CD4-positive, alpha-beta memory T cell (primary cell): ENCODE data around the gene ARHGAP22. TPM values are rescaled to one million over a fixed set of nuclear protein-coding genes. Genes with fewer than 3 reads are reported as not detected.

ENCODE experiments used
- CTCF ChIA-PET: fragments of 350-600 bp; sonication (Branson Sonifier 250); formaldehyde crosslinking; loops from one replicate; lab custom pipeline; 2021; ENCODE audit warnings: inconsistent platforms; ENCODE audit not compliant: partially characterized antibody; lab: Charles Lee
- POLR2A ChIA-PET: fragments of 350-600 bp; sonication (Branson Sonifier 250); formaldehyde crosslinking; loops from one replicate; lab custom pipeline; 2021; ENCODE audit not compliant: partially characterized antibody; lab: Charles Lee
- DNase-seq, 5 donors: peaks; one replicate each; pipeline versions ENCODE4 v3.0.0 to v3.0.0-alpha.2; 2020 to 2022; ENCODE audit warnings: mixed read lengths in 1 of 5
- H3K27ac ChIP-seq: one replicate; pipeline ENCODE4 v1.7.0; 2013; ENCODE audit warnings: low read depth, low read length
- H3K27me3 ChIP-seq: 2 replicates; pipeline ENCODE4 v1.7.0; 2013; ENCODE audit warnings: mild to moderate bottlenecking, low read length, moderate library complexity; ENCODE audit not compliant: insufficient read depth
- H3K36me3 ChIP-seq: 2 replicates; pipeline ENCODE4 v1.7.0; 2013; ENCODE audit warnings: mild to moderate bottlenecking, low read length, moderate library complexity; ENCODE audit not compliant: insufficient read depth
- H3K4me1 ChIP-seq: 2 replicates; pipeline ENCODE4 v1.7.0; 2013; ENCODE audit warnings: mild to moderate bottlenecking, low read length, moderate library complexity; ENCODE audit not compliant: insufficient read depth
- H3K4me3 ChIP-seq, 2 donors: one replicate each; pipeline ENCODE4 v1.7.0; 2013; ENCODE audit warnings: low read length in 2 of 2, mild to moderate bottlenecking in 1 of 2
- H3K9me3 ChIP-seq, 2 donors: one replicate each; pipeline ENCODE4 v1.7.0; 2013; ENCODE audit warnings: low read length in 2 of 2, control low read depth in 1 of 2; ENCODE audit not compliant: control insufficient read depth in 1 of 2
- H3K27ac Mint-ChIP-seq, 7 donors: one replicate each; pipeline ENCODE4 v1.8.0; 2020 to 2021; ENCODE audit warnings: mixed read lengths in 7 of 7, mild to moderate bottlenecking in 6 of 7, inconsistent platforms in 3 of 7, moderate library complexity in 3 of 7
- H3K27me3 Mint-ChIP-seq, 2 donors: one replicate each; pipeline ENCODE4 v1.8.0; 2020 to 2021; ENCODE audit warnings: mixed read lengths in 2 of 2
- H3K36me3 Mint-ChIP-seq, 2 donors: one replicate each; pipeline ENCODE4 v1.8.0; 2020 to 2021; ENCODE audit warnings: mixed read lengths in 2 of 2, inconsistent platforms in 1 of 2, mild to moderate bottlenecking in 1 of 2
- H3K4me1 Mint-ChIP-seq, 4 donors: one replicate each; pipeline ENCODE4 v1.8.0; 2020 to 2021; ENCODE audit warnings: mixed read lengths in 4 of 4, mild to moderate bottlenecking in 1 of 4
- H3K4me3 Mint-ChIP-seq, 8 donors: one replicate each; pipeline ENCODE4 v1.8.0; 2020 to 2021; ENCODE audit warnings: mixed read lengths in 8 of 8, mild to moderate bottlenecking in 7 of 8, moderate library complexity in 6 of 8, inconsistent platforms in 3 of 8
- H3K9me3 Mint-ChIP-seq, 8 donors: one replicate each; pipeline ENCODE4 v1.8.0; 2020 to 2021; ENCODE audit warnings: mixed read lengths in 8 of 8, mild to moderate bottlenecking in 5 of 8, inconsistent platforms in 3 of 8, moderate library complexity in 1 of 8
- intact Hi-C: fragments of 100-400 bp; cut with micrococcal nuclease; formaldehyde crosslinking; loops from one replicate; pipeline ENCODE4 v1.15.1; 2023
- polyA plus RNA-seq, 2 donors: library from polyadenylated mRNA; unstranded; fragments of 300-500 nt; fragmentation: Illumina TruSeq; gene quantifications; one replicate each; pipeline ENCODE4 v1.2.3, GENCODE V29; 2021
- total RNA-seq, 2 experiments: library from RNA; stranded (reverse); gene quantifications; one replicate each; pipeline ENCODE4 v1.2.3, GENCODE V29; 2021

Gene ARHGAP22
- total and polyA plus RNA-seq, 4 experiments from 2014 or later: 0.20 to 0.83 TPM; not detected in 2

DNA sequence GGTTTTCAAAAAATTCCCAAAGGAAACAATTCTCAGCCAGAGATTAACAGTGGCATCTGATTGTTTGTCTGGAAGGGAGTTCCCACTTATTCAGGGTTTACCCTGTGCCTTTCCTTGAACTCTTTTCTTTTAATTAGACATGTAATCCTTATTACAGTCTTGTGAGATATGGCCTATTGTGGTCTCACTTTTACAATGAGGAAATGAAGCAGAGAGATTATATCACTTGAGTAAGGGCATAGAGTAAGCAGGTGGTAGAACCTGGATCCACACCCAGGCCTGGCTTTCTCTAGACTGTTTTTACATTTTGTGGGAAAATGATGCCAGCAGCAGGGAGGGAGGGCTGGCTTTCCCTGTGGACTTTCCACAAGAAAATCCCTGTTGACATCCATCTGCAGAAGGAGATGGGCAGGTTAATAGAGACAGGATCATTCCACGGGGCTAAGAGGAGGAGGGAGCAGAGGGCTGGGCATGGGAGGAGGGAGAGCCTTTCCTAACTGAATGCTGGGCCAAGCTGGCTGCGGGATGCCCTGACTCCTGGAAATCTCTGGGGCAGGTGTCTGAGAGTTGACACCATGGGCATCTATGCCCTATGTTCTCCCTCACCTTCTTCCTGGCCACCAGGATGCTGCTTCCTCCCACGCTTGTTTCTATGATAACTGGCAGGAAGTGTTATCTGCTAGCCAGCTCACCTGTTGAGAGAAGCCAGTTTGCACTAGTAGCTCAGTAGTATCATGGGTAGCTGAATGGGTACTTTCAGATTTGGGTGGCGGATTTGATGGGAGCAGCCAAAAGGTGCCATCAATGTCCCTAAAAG lies 28.7 kb upstream of the ARHGAP22 start:
- H3K4me1 ChIP-seq: peaks cover 13% of the 10 kb centered on the region
- Mint-ChIP-seq H3K27me3 (peaks cover 12 to 17% of the 10 kb centered on the region in 2 donors), H3K27ac (peak overlapping the region in 5 of 7 donors; percentile 12 to 77 (median 34)), H3K4me3 (peak overlapping the region in 5 of 8 donors; percentile 28 to 63 (median 53)), H3K9me3 (peaks cover 0 to 8% (median 2%) of the 10 kb centered on the region in 8 donors), H3K36me3 (no peaks in the 10 kb centered on the region), H3K4me1 (peaks cover 2 to 18% (median 13%) of the 10 kb centered on the region in 4 donors)
- H3K4me3 ChIP-seq: no peak overlapping the region
- H3K36me3 ChIP-seq: no peaks in the 10 kb centered on the region
- no peak for DNase-seq
- ChIA-PET POLR2A (interaction anchor here (1.6 kb wide), 1 partner anchor 23 kb away, joined by 9 read pairs; no protein-coding TSS in a partner anchor), CTCF (interaction anchor here (1.0 to 2.8 kb wide), 2 partner anchors 25 to 26 kb away, joined by 3 to 12 read pairs; no protein-coding TSS in a partner anchor)
- H3K27me3 ChIP-seq: no peaks in the 10 kb centered on the region
- no peaks in the 10 kb centered on the region for H3K9me3 ChIP-seq
- H3K27ac ChIP-seq: no peak overlapping the region
- intact Hi-C loops: no loop called here

- Histone ChIP-seq H3K27ac (no peak overlapping the region), H3K36me3 (no peaks in the 10 kb centered on the region), H3K4me1 (peaks cover 13% of the 10 kb centered on the region), H3K4me3 (no peak overlapping the region), H3K9me3 (no peaks in the 10 kb centered on the region), H3K27me3 (no peaks in the 10 kb centered on the region)
- CTCF ChIA-PET: interaction anchor here (2.8 kb wide), 1 partner anchor 26 kb away, joined by 12 read pairs; no protein-coding TSS in a partner anchor
- Mint-ChIP-seq H3K36me3 (no peaks in the 10 kb centered on the region), H3K9me3 (peaks cover 0 to 2% (median 0%) of the 10 kb centered on the region in 8 donors), H3K4me1 (peaks cover 2 to 18% (median 13%) of the 10 kb centered on the region in 4 donors), H3K27ac (peak overlapping the region in 1 of 7 donors; percentile 19), H3K27me3 (peaks cover under 1 to 12% of the 10 kb centered on the region in 2 donors), H3K4me3 (peak overlapping the region in 1 of 8 donors; percentile 41)
- POLR2A ChIA-PET: no interaction called here
- no peak for DNase-seq
- intact Hi-C loops: no loop called here
These were observed 27.3 kb upstream of the ARHGAP22 start for GRCh38 chr10:48632166-48632565.

DNA sequence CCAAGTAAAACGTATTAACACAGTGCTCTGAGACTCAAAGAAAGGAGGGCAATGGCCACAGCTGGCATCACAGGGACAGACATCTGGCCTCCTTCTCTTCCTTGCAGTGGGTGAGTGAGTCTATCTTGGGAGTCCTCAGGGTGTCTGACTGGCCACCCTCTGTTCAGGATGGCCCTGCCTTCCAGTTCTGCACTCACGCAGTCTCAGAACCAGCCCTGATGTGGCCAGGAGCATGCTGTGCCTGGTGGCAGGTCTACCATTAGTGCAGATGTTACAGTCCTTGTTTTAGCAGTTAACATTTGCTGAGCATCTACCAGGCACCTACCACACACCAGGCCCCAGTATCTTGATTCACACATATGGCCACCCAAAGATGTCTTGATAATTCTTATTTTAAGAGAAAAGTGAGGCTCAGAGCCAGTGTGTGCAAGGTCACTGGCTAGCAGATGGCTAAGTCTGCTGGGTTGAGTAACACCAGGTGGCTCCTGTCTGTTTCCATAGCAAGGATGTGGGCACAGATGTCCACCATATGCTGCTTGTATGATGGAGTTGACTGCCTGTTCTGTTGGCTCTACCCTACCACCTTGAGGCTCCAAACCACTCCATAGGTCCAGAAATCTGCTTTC lies 23.2 kb upstream of the ARHGAP22 start:
- ChIA-PET CTCF (interaction anchor here (1.5 kb wide), 1 partner anchor 13 kb away, joined by 3 read pairs; no protein-coding TSS in a partner anchor), POLR2A (no interaction called here)
- H3K27me3 Mint-ChIP-seq: peaks cover 5 to 6% of the 10 kb centered on the region in 2 donors
- H3K36me3 Mint-ChIP-seq: no peaks in the 10 kb centered on the region
- H3K4me1 ChIP-seq: no peaks in the 10 kb centered on the region
- H3K4me1 Mint-ChIP-seq: no peaks in the 10 kb centered on the region
- no peaks in the 10 kb centered on the region for H3K36me3 ChIP-seq
- H3K4me3 ChIP-seq: no peak overlapping the region
- intact Hi-C loops: no loop called here
- H3K9me3 Mint-ChIP-seq: peaks cover 0 to 2% (median 0%) of the 10 kb centered on the region in 8 donors
- H3K27ac Mint-ChIP-seq: no peak overlapping the region
- H3K9me3 ChIP-seq: no peaks in the 10 kb centered on the region
- H3K27ac ChIP-seq: no peak overlapping the region
- DNase-seq: no peak
- no peak overlapping the region for H3K4me3 Mint-ChIP-seq
- no peaks in the 10 kb centered on the region for H3K27me3 ChIP-seq

DNA sequence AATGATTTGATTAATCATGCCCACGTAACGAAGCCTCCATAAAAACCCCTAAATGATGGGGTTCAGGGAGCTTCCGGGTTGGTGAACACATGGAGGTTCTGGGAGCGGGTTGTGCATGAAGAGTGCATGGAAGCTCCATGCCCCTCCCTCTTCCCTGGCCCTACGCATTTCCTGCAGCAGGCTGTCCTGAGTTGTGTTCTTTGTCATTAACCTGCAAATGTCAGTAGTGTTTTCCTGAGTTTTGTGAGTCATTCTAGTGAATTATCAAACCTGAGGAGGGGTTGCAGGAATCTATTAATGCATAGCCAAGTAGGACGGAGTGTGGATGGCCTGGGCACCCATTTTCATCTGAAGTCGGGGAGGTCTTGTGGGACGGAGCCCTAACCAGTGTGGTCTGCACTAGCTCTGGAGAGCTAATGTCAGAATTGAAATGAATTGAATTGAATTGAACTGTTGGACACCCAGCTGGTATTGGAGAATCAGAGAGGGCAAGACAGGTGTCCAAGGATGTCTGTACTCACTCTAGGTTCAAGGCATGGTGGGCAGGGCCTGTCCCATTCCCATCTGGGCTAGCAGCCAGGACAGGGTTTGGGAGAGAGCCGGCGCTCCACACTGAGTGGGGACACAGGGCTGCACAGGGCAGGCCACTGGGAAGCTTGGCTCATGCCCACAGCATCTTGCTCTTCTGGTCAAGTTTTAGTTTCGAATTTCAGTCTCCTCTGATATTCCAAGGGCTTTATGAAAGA lies 22.3 kb upstream of the ARHGAP22 start:
- H3K4me3 Mint-ChIP-seq: no peak overlapping the region
- DNase-seq: no peak
- H3K36me3 ChIP-seq: no peaks in the 10 kb centered on the region
- no peaks in the 10 kb centered on the region for H3K4me1 Mint-ChIP-seq
- H3K9me3 Mint-ChIP-seq: peaks cover 0 to 2% (median 0%) of the 10 kb centered on the region in 8 donors
- no peaks in the 10 kb centered on the region for H3K36me3 Mint-ChIP-seq
- no peak overlapping the region for H3K4me3 ChIP-seq
- ChIA-PET POLR2A (no interaction called here), CTCF (interaction anchor here (0.9 to 1.0 kb wide), 2 partner anchors 16 to 19 kb away, joined by 3 to 4 read pairs; no protein-coding TSS in a partner anchor)
- no peaks in the 10 kb centered on the region for H3K4me1 ChIP-seq
- no peaks in the 10 kb centered on the region for H3K9me3 ChIP-seq
- no peak overlapping the region for H3K27ac ChIP-seq
- H3K27me3 ChIP-seq: no peaks in the 10 kb centered on the region
- peak overlapping the region in 1 of 7 donors; percentile 73 for H3K27ac Mint-ChIP-seq
- H3K27me3 Mint-ChIP-seq: peaks cover 2 to 6% of the 10 kb centered on the region in 2 donors
- intact Hi-C loops: no loop called here

DNA sequence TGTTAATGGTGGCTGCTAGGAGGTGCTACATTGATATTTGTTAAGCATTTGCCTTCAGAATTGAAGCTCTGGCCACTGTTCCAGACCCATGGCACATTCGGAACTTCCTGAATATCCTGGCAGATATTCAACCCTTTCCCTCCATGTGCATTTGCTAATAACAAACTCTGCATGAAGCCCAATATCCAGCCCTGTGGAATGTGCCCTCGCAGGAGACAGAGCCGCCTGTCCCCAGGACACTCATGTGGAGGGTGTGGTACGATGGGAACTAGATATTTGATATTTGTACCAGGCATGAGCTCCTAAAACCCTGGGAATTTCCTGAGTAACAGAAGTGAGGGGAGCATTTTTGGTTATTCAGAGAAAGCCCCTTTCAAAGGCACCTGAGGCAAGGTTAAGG lies 21.6 kb upstream of the ARHGAP22 start:
- POLR2A ChIA-PET: no interaction called here
- Histone ChIP-seq H3K4me3 (no peak overlapping the region), H3K9me3 (no peaks in the 10 kb centered on the region), H3K27ac (no peak overlapping the region), H3K36me3 (no peaks in the 10 kb centered on the region), H3K27me3 (no peaks in the 10 kb centered on the region), H3K4me1 (no peaks in the 10 kb centered on the region)
- intact Hi-C loops: no loop called here
- peaks cover 3 to 6% of the 10 kb centered on the region in 2 donors for H3K27me3 Mint-ChIP-seq
- CTCF ChIA-PET: interaction anchor here (0.9 to 1.0 kb wide), 2 partner anchors 16 to 18 kb away, joined by 3 to 4 read pairs; no protein-coding TSS in a partner anchor
- H3K9me3 Mint-ChIP-seq: peaks cover 0 to 2% (median 0%) of the 10 kb centered on the region in 8 donors
- H3K36me3 Mint-ChIP-seq: no peaks in the 10 kb centered on the region
- no peak overlapping the region for H3K27ac Mint-ChIP-seq
- no peak overlapping the region for H3K4me3 Mint-ChIP-seq
- DNase-seq: no peak
- H3K4me1 Mint-ChIP-seq: no peaks in the 10 kb centered on the region

GRCh38 chr10:48625826-48626134 lies 20.9 kb upstream of the ARHGAP22 start:
- Mint-ChIP-seq H3K27me3 (peaks cover 3 to 6% of the 10 kb centered on the region in 2 donors), H3K4me1 (no peaks in the 10 kb centered on the region), H3K4me3 (no peak overlapping the region), H3K9me3 (peaks cover 0 to 2% (median 0%) of the 10 kb centered on the region in 8 donors), H3K27ac (no peak overlapping the region), H3K36me3 (no peaks in the 10 kb centered on the region)
- no peaks in the 10 kb centered on the region for H3K4me1 ChIP-seq
- no peak for DNase-seq
- intact Hi-C loops: no loop called here
- H3K36me3 ChIP-seq: no peaks in the 10 kb centered on the region
- H3K27me3 ChIP-seq: no peaks in the 10 kb centered on the region
- no peak overlapping the region for H3K27ac ChIP-seq
- ChIA-PET POLR2A (no interaction called here), CTCF (no interaction called here)
- H3K4me3 ChIP-seq: no peak overlapping the region
- H3K9me3 ChIP-seq: no peaks in the 10 kb centered on the region
